ENCODE data around the gene PLPPR3. TPM values are rescaled to one million over a fixed set of nuclear protein-coding genes. Genes with fewer than 3 reads are reported as not detected.
"Not testable (repeated sequence)": the region's sequence is repeated elsewhere in the genome, so short reads cannot be mapped to it uniquely, and the experiment has no call there.

Gene PLPPR3
- total RNA-seq, 2 experiments from 2014 or later = not detected

- ChIA-PET CTCF (no interaction called here), POLR2A (interaction anchor here (0.7 to 1.4 kb wide), 4 partner anchors 12 to 217 kb away, joined by 3 to 5 read pairs (median 4); no protein-coding TSS in a partner anchor)
Observed at GRCh38 chr19:827314-827709, 5.6 kb upstream of the PLPPR3 start.

GRCh38 chr19:825897-826644 lies 4.3 kb upstream of the PLPPR3 start:
- H3K9me3 Mint-ChIP-seq = no peaks in the 10 kb centered on the region
- intact Hi-C loops (cut with micrococcal nuclease) = no loop called here
- no peak overlapping the region for H3K4me3 Mint-ChIP-seq
- ChIA-PET CTCF (no interaction called here), POLR2A (interaction anchor here (1.0 kb wide), 1 partner anchor 24 kb away, joined by 4 read pairs; no protein-coding TSS in a partner anchor)
- no peak for ATAC-seq
- peaks cover 10% of the 10 kb centered on the region for H3K27me3 Mint-ChIP-seq
- no peak overlapping the region for H3K27ac Mint-ChIP-seq
- H3K4me1 Mint-ChIP-seq (ENCODE audit: low read depth) = no peaks in the 10 kb centered on the region
- H3K36me3 Mint-ChIP-seq (ENCODE audit: low read depth) = no peaks in the 10 kb centered on the region
- no peak for DNase-seq
- TF ChIP-seq CTCF (IDR thresholded peaks at IDR 0.05) = no peak

More at GRCh38 chr19:827314-827709, 5.6 kb upstream of the PLPPR3 start:
- Mint-ChIP-seq H3K36me3 (ENCODE audit: low read depth) (no peaks in the 10 kb centered on the region), H3K4me1 (ENCODE audit: low read depth) (no peaks in the 10 kb centered on the region), H3K27ac (no peak overlapping the region), H3K9me3 (no peaks in the 10 kb centered on the region), H3K4me3 (no peak overlapping the region), H3K27me3 (peaks cover 10% of the 10 kb centered on the region)
- intact Hi-C loops (cut with micrococcal nuclease) = no loop called here
- TF ChIP-seq CTCF (IDR thresholded peaks at IDR 0.05) = no peak
- ATAC-seq (no peak), DNase-seq (no peak)

- Mint-ChIP-seq H3K4me3 (no peak overlapping the region), H3K9me3 (no peaks in the 10 kb centered on the region), H3K36me3 (ENCODE audit: low read depth) (no peaks in the 10 kb centered on the region), H3K27ac (no peak overlapping the region), H3K4me1 (ENCODE audit: low read depth) (no peaks in the 10 kb centered on the region), H3K27me3 (peaks cover 10% of the 10 kb centered on the region)
- no peak for TF ChIP-seq CTCF (IDR thresholded peaks at IDR 0.05)
- DNase-seq (no peak), ATAC-seq (no peak)
- CTCF ChIA-PET = no interaction called here
- POLR2A ChIA-PET = interaction anchor here (0.7 to 1.1 kb wide), 2 partner anchors 21 to 22 kb away, joined by 3 read pairs; no protein-coding TSS in a partner anchor
- intact Hi-C loops (cut with micrococcal nuclease) = no loop called here
Observed at GRCh38 chr19:824885-825284, 3.1 kb upstream of the PLPPR3 start.

GRCh38 chr19:823565-824121 lies 1.9 kb upstream of the PLPPR3 start:
- intact Hi-C loops (cut with micrococcal nuclease) = no loop called here
- Mint-ChIP-seq H3K36me3 (ENCODE audit: low read depth) (no peaks in the 10 kb centered on the region), H3K4me3 (no peak overlapping the region), H3K9me3 (no peaks in the 10 kb centered on the region), H3K27me3 (peaks cover 10% of the 10 kb centered on the region), H3K4me1 (ENCODE audit: low read depth) (no peaks in the 10 kb centered on the region), H3K27ac (no peak overlapping the region)
- DNase-seq (no peak), ATAC-seq (no peak)
- POLR2A ChIA-PET = interaction anchor here (1.1 kb wide), 1 partner anchor 20 kb away, joined by 3 read pairs; no protein-coding TSS in a partner anchor
- CTCF ChIA-PET = no interaction called here
- TF ChIP-seq CTCF (IDR thresholded peaks at IDR 0.05) = no peak

- H3K4me3 Mint-ChIP-seq = no peak overlapping the region
- ChIA-PET POLR2A (interaction anchor here (0.5 to 2.2 kb wide), 3 partner anchors 12 to 25 kb away, joined by 3 to 5 read pairs (median 3); no protein-coding TSS in a partner anchor), CTCF (no interaction called here)
- H3K9me3 Mint-ChIP-seq = no peaks in the 10 kb centered on the region
- TF ChIP-seq CTCF (IDR thresholded peaks at IDR 0.05) = no peak
- no peak overlapping the region for H3K27ac Mint-ChIP-seq
- peaks cover 10% of the 10 kb centered on the region for H3K27me3 Mint-ChIP-seq
- ATAC-seq (no peak), DNase-seq (no peak)
- intact Hi-C loops (cut with micrococcal nuclease) = no loop called here
- H3K4me1 Mint-ChIP-seq (ENCODE audit: low read depth) = no peaks in the 10 kb centered on the region
- H3K36me3 Mint-ChIP-seq (ENCODE audit: low read depth) = peaks cover 5% of the 10 kb centered on the region
Observed at GRCh38 chr19:821231-821824, 427 bp downstream of the PLPPR3 start.

GRCh38 chr19:820212-820611 lies 1.5 kb downstream of the PLPPR3 start:
- CTCF ChIA-PET, ATAC-seq, H3K27ac Mint-ChIP-seq: not testable (repeated sequence)

More at GRCh38 chr19:820212-820611, 1.5 kb downstream of the PLPPR3 start:
- H3K4me3 Mint-ChIP-seq; DNase-seq; intact Hi-C loops (cut with micrococcal nuclease); H3K27me3 Mint-ChIP-seq; H3K9me3 Mint-ChIP-seq; H3K4me1 Mint-ChIP-seq (ENCODE audit: low read depth): not testable (repeated sequence)
- POLR2A ChIA-PET = interaction anchor here (1.2 to 2.2 kb wide), 3 partner anchors 11 to 22 kb away, joined by 4 to 7 read pairs (median 5); no protein-coding TSS in a partner anchor
- peaks cover 11% of the 10 kb centered on the region for H3K36me3 Mint-ChIP-seq (ENCODE audit: low read depth)

Measured in activated CD8-positive, alpha-beta T cell treated with anti-CD3 and anti-CD28 coated beads for 36 hours (primary cell).